NOMO-1 (cell line): ENCODE measurements around the gene APBA3.

Source experiments
- DNase-seq, 2 experiments: peaks; one replicate each; lab custom pipeline; 2025; ENCODE audit not compliant: unreplicated experiment in 2 of 2; lab: John Stamatoyannopoulos, UW

APBA3 gene

GRCh38 chr19:3751236-3751635 lies 10.3 kb downstream of the APBA3 start:
- DNase-seq = no peak

GRCh38 chr19:3750211-3750610 lies 11.3 kb downstream of the APBA3 start:
- no peak for DNase-seq

- no peak for DNase-seq
Measured at GRCh38 chr19:3748965-3749364, 12.5 kb downstream of the APBA3 start.

GRCh38 chr19:3746371-3747056 lies 15.0 kb downstream of the APBA3 start:
- DNase-seq = no peak

GRCh38 chr19:3745363-3746045 lies 16.0 kb downstream of the APBA3 start:
- DNase-seq = no peak

- no peak for DNase-seq
Measured at GRCh38 chr19:3743486-3743885, 18.0 kb downstream of the APBA3 start.

- no peak for DNase-seq
Measured at GRCh38 chr19:3740431-3740830, 21.1 kb downstream of the APBA3 start.

GRCh38 chr19:3738477-3739220 lies 22.8 kb downstream of the APBA3 start:
- no peak for DNase-seq

- DNase-seq = no peak
Measured at GRCh38 chr19:3737487-3738205, 23.8 kb downstream of the APBA3 start.

GRCh38 chr19:3736106-3736724 lies 25.3 kb downstream of the APBA3 start:
- DNase-seq = no peak

- DNase-seq = no peak
Measured at GRCh38 chr19:3734310-3734600, 27.2 kb downstream of the APBA3 start.

GRCh38 chr19:3733549-3734309 lies 27.8 kb downstream of the APBA3 start:
- DNase-seq = no peak

GRCh38 chr19:3732108-3732507 lies 29.4 kb downstream of the APBA3 start:
- no peak for DNase-seq

GRCh38 chr19:3730457-3730958 lies 31.0 kb downstream of the APBA3 start:
- DNase-seq = no peak

GRCh38 chr19:3725640-3726310 lies 35.7 kb downstream of the APBA3 start:
- no peak for DNase-seq

- DNase-seq = no peak
Measured at GRCh38 chr19:3725121-3725520, 36.4 kb downstream of the APBA3 start.

- DNase-seq = no peak
Measured at GRCh38 chr19:3723883-3724282, 37.6 kb downstream of the APBA3 start.

GRCh38 chr19:3723110-3723488 lies 38.4 kb downstream of the APBA3 start:
- DNase-seq = no peak

GRCh38 chr19:3722443-3723109 lies 38.9 kb downstream of the APBA3 start:
- no peak for DNase-seq
